ENCODE measurements around the gene PDE6B. TPM values are rescaled to one million over a fixed set of nuclear protein-coding genes. Genes with fewer than 3 reads are reported as not detected.

The PDE6B gene
- total and polyA plus RNA-seq, 3 experiments from 2014 or later: 9.3 to 21.5 (median 10.1) TPM

DNA sequence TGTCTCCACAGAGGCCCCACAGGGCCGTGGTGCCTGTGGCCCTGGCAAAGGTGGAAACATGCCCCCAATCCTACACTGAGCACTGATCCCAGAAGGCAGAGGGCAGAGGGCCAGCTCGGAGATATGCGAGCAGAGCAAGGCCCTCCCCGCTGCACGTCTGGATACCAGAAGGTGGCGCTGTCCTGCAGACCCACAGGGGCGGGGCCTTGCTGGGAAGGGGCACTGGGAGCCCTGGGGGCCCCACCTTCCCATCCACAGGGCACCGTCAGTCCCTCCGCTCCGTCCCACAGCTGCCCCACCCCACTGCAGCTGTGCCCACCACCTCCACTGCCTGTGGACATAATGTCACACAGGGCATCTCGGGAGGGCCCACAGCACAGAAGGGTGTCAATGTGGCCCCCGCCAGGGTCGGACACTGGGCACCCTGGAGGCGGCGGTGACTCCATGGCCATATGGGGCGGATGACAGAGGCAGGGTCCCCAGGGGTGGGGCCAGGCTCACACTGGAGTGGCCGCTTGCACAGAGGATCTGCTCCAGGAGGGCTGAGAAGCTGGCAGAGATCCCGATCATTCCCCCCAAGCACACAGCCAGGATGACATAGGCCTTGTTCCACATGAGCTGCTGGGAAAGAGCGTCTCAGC lies 58.7 kb downstream of the PDE6B start:
- peaks cover 2 to 12% of the 10 kb centered on the region in 2 donors for H3K27me3 Mint-ChIP-seq
- peaks cover 0 to 32% (median 6%) of the 10 kb centered on the region in 3 donors for H3K4me1 Mint-ChIP-seq
- no peaks in the 10 kb centered on the region for H3K36me3 Mint-ChIP-seq
- CTCF ChIA-PET: interaction anchor here (0.6 kb wide), 1 partner anchor 9 kb away, joined by 3 read pairs; no protein-coding TSS in a partner anchor
- Histone ChIP-seq H3K9me3 (ENCODE audit: low read length) (no peaks in the 10 kb centered on the region), H3K27me3 (ENCODE audit: insufficient read depth, low read length, poor library complexity, severe bottlenecking) (no peaks in the 10 kb centered on the region), H3K36me3 (ENCODE audit: insufficient read depth, low read length) (no peaks in the 10 kb centered on the region), H3K4me3 (ENCODE audit: low read length) (no peak overlapping the region), H3K27ac (ENCODE audit: low read depth, low read length) (no peak overlapping the region), H3K4me1 (ENCODE audit: insufficient read depth, low read length) (no peaks in the 10 kb centered on the region)
- POLR2A ChIA-PET: interaction anchor here (0.6 kb wide), 1 partner anchor 8 kb away, joined by 4 read pairs; no protein-coding TSS in a partner anchor
- H3K27ac Mint-ChIP-seq: no peak overlapping the region
- H3K9me3 Mint-ChIP-seq: no peaks in the 10 kb centered on the region
- DNase-seq: peak in 2 of 5 donors; percentile 27
- no peak overlapping the region for H3K4me3 Mint-ChIP-seq

DNA sequence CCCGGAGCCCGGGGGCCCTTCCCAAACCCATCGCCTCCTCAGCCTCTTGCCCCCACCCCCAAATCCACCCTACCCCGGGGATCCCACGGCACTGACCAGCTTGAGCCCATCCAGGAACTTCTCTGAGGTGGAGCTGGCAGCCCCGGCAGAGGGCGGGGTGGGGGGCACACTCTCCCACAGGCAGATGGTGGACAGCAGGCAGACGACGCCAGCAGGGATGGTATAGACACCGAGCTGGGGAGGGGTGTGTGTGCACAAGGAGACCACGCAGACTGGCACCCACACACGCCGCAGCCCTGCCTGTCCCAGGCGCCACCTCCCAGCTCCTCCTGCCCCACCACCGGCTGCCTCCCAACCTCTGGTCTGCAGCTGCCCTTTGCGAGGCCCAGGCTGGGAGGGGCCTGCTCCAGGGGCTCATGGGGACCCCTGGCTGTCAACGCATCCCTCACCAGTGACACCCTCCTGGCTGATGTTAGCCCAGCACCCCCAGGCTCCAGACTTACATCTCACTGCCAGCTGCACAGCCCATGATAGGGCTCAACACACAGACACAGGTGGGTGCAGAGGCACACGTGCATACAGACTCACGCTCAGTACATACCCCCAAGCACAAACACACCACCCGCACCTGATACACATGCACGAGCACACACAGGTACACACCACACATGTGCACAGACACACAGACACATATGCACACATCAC lies 59.4 kb downstream of the PDE6B start:
- CTCF ChIA-PET: interaction anchor here (0.6 kb wide), 1 partner anchor 9 kb away, joined by 3 read pairs; no protein-coding TSS in a partner anchor
- H3K36me3 ChIP-seq (ENCODE audit: insufficient read depth, low read length): no peaks in the 10 kb centered on the region
- DNase-seq: no peak
- H3K27ac Mint-ChIP-seq: peak overlapping the region in 2 of 8 donors; percentile 1 to 36
- H3K4me3 ChIP-seq (ENCODE audit: low read length): no peak overlapping the region
- H3K27ac ChIP-seq (ENCODE audit: low read depth, low read length): no peak overlapping the region
- POLR2A ChIA-PET: interaction anchor here (0.6 kb wide), 1 partner anchor 9 kb away, joined by 4 read pairs; no protein-coding TSS in a partner anchor
- H3K36me3 Mint-ChIP-seq: no peaks in the 10 kb centered on the region
- H3K27me3 ChIP-seq (ENCODE audit: insufficient read depth, low read length, poor library complexity, severe bottlenecking): no peaks in the 10 kb centered on the region
- no peaks in the 10 kb centered on the region for H3K4me1 ChIP-seq (ENCODE audit: insufficient read depth, low read length)
- H3K9me3 ChIP-seq (ENCODE audit: low read length): no peaks in the 10 kb centered on the region
- peak overlapping the region in 1 of 7 donors; percentile 54 for H3K4me3 Mint-ChIP-seq
- H3K4me1 Mint-ChIP-seq: peaks cover 0 to 32% (median 6%) of the 10 kb centered on the region in 3 donors
- no peaks in the 10 kb centered on the region for H3K9me3 Mint-ChIP-seq
- peaks cover 2 to 12% of the 10 kb centered on the region in 2 donors for H3K27me3 Mint-ChIP-seq

DNA sequence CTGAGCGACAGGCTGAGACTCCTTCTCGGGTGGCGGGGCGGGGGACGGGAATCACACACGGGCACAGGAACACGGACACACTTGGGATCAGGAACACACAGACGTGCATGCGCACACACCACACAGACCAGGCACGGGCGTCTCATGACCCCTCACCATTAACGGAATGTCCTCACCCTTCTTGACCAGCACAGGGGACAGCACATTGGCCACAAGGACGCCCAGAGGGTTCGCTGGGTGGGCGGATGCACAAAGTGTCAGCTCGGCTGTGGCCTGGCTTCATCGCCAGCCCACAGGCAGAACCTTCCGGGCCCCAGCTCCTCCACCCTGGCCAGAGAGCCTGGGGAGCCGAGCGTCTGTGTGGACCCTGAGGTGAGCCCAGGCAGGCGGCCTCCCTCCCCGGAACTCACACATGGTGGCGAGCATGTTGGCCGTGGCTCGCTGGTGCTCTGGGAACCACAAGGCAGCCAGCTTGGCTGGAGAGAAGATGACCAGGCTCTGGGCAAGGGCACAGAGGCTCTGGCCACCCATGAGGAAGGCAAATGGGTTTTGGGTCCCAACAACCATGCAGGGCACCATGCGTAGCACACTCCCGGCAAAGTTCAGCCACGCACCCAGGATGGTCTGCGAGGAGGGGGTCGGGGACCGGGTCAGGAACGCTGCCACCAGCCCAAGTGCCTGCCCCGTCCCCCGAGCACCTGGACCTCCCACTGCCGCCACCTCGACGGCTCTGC lies 60.5 kb downstream of the PDE6B start:
- ChIA-PET POLR2A (no interaction called here), CTCF (no interaction called here)
- Histone ChIP-seq H3K9me3 (ENCODE audit: low read length) (no peaks in the 10 kb centered on the region), H3K27me3 (ENCODE audit: insufficient read depth, low read length, poor library complexity, severe bottlenecking) (no peaks in the 10 kb centered on the region), H3K36me3 (ENCODE audit: insufficient read depth, low read length) (no peaks in the 10 kb centered on the region), H3K4me1 (ENCODE audit: insufficient read depth, low read length) (no peaks in the 10 kb centered on the region), H3K4me3 (ENCODE audit: low read length) (no peak overlapping the region), H3K27ac (ENCODE audit: low read depth, low read length) (no peak overlapping the region)
- Mint-ChIP-seq H3K27ac (no peak overlapping the region), H3K4me3 (peak overlapping the region in 1 of 7 donors; percentile 78), H3K9me3 (no peaks in the 10 kb centered on the region), H3K4me1 (peaks cover 0 to 24% (median 4%) of the 10 kb centered on the region in 3 donors), H3K36me3 (no peaks in the 10 kb centered on the region), H3K27me3 (peaks cover 2 to 15% of the 10 kb centered on the region in 2 donors)
- DNase-seq: no peak

DNA sequence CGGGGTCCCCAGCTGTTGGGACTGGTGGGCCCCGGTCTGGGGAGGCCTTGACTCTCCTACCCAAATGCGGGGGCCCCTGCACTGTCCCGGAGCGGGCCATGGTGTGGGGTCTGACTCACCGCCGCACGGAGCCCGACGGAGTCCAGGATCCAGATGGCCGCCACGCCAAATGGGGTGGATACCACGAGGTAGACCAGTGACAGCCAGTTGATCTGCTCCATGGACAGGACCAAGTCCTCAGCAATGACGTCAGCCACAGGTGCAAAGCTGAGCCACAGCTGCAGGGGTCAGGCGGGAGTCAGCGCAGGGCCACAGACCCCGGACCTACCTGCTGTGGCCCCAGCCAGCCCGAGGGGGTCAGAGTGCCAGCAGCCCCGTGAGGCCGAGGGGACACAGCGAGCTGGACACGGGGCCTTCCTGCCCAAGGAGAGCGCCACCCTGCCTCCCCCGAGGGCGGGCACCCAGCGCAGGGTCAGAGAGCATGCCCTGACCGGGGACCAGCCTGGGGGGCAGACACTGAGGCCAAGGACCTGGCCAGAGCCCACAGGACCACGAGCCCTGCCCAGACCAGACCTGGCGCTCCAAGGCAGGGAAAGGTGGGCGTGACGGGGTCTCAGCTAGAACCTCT lies 61.2 kb downstream of the PDE6B start:
- H3K4me1 Mint-ChIP-seq: peaks cover 0 to 23% (median 3%) of the 10 kb centered on the region in 3 donors
- no peak overlapping the region for H3K4me3 ChIP-seq (ENCODE audit: low read length)
- no peaks in the 10 kb centered on the region for H3K27me3 ChIP-seq (ENCODE audit: insufficient read depth, low read length, poor library complexity, severe bottlenecking)
- H3K27me3 Mint-ChIP-seq: peaks cover 5 to 15% of the 10 kb centered on the region in 2 donors
- ChIA-PET POLR2A (no interaction called here), CTCF (no interaction called here)
- H3K4me1 ChIP-seq (ENCODE audit: insufficient read depth, low read length): no peaks in the 10 kb centered on the region
- H3K9me3 Mint-ChIP-seq: no peaks in the 10 kb centered on the region
- H3K36me3 ChIP-seq (ENCODE audit: insufficient read depth, low read length): no peaks in the 10 kb centered on the region
- H3K27ac Mint-ChIP-seq: no peak overlapping the region
- H3K4me3 Mint-ChIP-seq: no peak overlapping the region
- H3K9me3 ChIP-seq (ENCODE audit: low read length): no peaks in the 10 kb centered on the region
- no peaks in the 10 kb centered on the region for H3K36me3 Mint-ChIP-seq
- no peak for DNase-seq
- no peak overlapping the region for H3K27ac ChIP-seq (ENCODE audit: low read depth, low read length)

DNA sequence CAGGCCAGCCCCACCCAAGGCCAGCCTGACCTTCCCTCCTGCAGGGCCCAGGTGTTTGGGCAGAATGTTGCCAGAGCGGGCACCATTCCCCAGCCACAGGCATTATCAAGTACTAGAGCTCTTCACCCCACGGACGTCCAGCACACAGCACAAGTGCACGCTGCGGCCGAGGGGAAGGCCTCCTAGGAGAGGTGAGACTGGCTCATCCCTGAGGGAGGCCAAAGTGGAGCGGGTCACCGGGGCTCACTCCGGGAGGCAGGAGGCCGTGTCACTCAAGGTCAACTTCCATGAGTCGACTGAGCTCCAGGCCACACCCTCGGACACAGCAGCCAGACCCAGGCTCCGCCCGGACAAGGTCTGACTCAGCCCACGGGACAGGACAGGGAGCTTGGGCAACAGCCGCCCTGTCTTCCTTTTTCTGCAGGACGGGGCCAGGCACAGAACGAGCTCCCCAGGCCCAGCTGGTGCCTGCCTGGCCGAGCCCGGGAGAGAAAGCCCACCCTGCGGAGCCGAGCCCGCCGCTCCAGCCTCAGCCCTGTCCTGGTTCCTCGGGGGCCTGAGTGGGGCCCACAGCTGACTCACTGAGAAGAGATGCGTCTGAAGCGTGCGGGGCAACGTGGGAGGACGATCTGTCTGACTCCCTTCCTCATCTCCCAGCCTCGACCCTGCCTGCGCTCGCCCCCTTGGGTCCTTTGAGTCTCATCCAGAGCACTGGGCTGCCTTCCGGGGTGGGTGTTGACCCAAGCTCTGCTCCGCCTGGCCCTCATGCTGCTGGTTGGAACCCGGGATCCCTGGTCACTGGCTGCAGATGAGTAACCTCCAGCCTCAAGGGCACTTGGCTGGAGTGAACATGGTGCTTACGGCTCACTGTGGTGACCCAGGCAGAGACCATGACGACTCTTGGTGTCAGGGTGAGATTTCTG lies 61.9 kb downstream of the PDE6B start:
- Mint-ChIP-seq H3K4me3 (peak overlapping the region in 1 of 7 donors; percentile 3), H3K4me1 (peaks cover 0 to 21% (median 3%) of the 10 kb centered on the region in 3 donors), H3K27ac (no peak overlapping the region), H3K9me3 (no peaks in the 10 kb centered on the region), H3K36me3 (no peaks in the 10 kb centered on the region), H3K27me3 (peaks cover 8 to 15% of the 10 kb centered on the region in 2 donors)
- no peak overlapping the region for H3K4me3 ChIP-seq (ENCODE audit: low read length)
- no peaks in the 10 kb centered on the region for H3K9me3 ChIP-seq (ENCODE audit: low read length)
- H3K27ac ChIP-seq (ENCODE audit: low read depth, low read length): peak overlapping the region; percentile 59
- H3K36me3 ChIP-seq (ENCODE audit: insufficient read depth, low read length): no peaks in the 10 kb centered on the region
- no peaks in the 10 kb centered on the region for H3K4me1 ChIP-seq (ENCODE audit: insufficient read depth, low read length)
- no peaks in the 10 kb centered on the region for H3K27me3 ChIP-seq (ENCODE audit: insufficient read depth, low read length, poor library complexity, severe bottlenecking)
- ChIA-PET CTCF (no interaction called here), POLR2A (no interaction called here)
- no peak for DNase-seq

DNA sequence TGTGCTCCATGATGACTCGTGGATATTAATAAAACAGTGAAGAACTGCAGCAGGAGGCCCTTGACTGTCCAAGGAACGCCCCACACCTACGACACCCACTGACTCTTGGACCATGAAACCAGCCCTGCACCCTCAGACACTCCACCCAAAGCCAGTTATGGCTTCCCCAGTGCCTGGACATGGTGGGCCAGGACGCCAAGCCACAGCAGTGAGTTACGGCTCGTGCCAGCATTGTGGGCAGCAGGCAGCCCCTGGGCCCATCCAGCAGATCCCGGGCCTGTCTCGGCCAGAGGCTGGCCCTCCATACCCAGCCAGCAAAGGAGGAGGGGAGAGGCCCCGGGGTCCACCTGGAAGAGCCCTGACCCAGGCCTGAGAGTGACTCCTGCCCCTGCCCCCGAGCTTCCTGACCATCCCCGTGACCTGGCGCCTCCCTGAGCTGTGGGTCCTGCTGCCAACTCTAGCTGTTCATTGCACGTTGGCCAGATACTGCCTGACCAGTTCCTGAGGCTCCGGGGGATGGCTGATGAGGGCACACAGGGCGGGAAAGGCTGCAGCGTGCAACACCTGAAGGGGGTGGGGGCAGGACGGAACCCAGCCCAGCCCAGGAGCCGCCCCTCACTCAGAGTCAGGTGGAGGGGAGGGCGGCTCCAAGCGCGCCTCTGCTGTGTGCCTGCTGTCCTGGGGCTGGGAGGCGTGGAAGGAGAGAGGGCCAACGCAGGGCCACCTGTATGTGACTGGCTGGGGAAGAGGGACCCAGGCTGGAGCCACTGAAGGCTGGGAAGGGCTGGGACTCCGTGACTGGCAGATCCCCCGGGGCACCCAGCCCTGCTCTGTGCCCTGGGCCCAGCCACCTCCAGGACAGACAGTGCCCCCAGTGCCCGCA lies 62.8 kb downstream of the PDE6B start:
- ChIA-PET CTCF (no interaction called here), POLR2A (no interaction called here)
- no peaks in the 10 kb centered on the region for H3K9me3 Mint-ChIP-seq
- Histone ChIP-seq H3K27ac (ENCODE audit: low read depth, low read length) (peak overlapping the region; percentile 59), H3K4me1 (ENCODE audit: insufficient read depth, low read length) (no peaks in the 10 kb centered on the region), H3K36me3 (ENCODE audit: insufficient read depth, low read length) (no peaks in the 10 kb centered on the region), H3K27me3 (ENCODE audit: insufficient read depth, low read length, poor library complexity, severe bottlenecking) (no peaks in the 10 kb centered on the region), H3K9me3 (ENCODE audit: low read length) (no peaks in the 10 kb centered on the region), H3K4me3 (ENCODE audit: low read length) (no peak overlapping the region)
- no peak for DNase-seq
- H3K4me3 Mint-ChIP-seq: peak overlapping the region in 3 of 7 donors; percentile 15 to 44 (median 20)
- peak overlapping the region in 1 of 8 donors; percentile 77 for H3K27ac Mint-ChIP-seq
- H3K36me3 Mint-ChIP-seq: no peaks in the 10 kb centered on the region
- peaks cover 8 to 15% of the 10 kb centered on the region in 2 donors for H3K27me3 Mint-ChIP-seq
- H3K4me1 Mint-ChIP-seq: peaks cover 0 to 15% (median 3%) of the 10 kb centered on the region in 3 donors

Data from CD8-positive, alpha-beta memory T cell (primary cell).